K562 (cell line): Measurements from ENCODE around the gene OPA3.

Source experiments
- FOXP1 ChIP-seq: sonication (generic); formaldehyde crosslinking; IDR thresholded peaks from 2 replicates; pipeline ENCODE4 v1.8.0; 2022; ENCODE audit warnings: mild to moderate bottlenecking, missing genetic modification reagents
- ZNF740 ChIP-seq, 3 experiments: fragments of 200-800 bp in 1 of 3; sonication (Bioruptor generic) in 1 of 3; sonication (generic) in 1 of 3; formaldehyde crosslinking in 1 of 3; IDR thresholded peaks; 2 replicates each; pipeline versions ENCODE4 v1.6.1 to v1.8.0; 2016 to 2022; ENCODE audit warnings: mild to moderate bottlenecking in 2 of 3, missing compliant biosample characterization in 2 of 3, missing genetic modification characterization in 2 of 3, missing genetic modification reagents in 1 of 3
- TF ChIP-seq, protein P1 (sequence below): fragments of 450-650 bp; IDR thresholded peaks from 2 replicates; pipeline ENCODE4 v1.6.1; 2017; ENCODE audit warnings: antibody characterized with exemption, mild to moderate bottlenecking

DNA sequence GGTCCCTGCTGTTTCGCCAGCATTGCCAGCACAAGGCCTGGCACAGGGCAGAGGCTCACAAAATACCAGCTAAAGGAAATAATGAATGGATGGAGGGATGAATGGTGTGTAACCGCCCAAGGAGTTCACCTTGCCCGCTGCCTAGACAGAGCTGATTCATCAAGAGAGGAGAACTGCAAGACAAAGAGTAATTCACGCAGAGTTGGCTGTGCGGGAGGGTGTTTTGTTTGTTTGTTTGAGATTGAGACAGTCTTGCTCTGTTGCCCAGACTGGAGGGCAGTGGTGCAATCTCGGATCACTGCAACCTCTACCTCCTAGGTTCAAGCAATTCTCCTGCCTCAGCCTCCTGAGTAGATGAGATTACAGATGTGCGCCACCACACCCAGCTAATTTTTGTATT is 3.0 kb downstream of the OPA3 start:
- no peak for TF ChIP-seq FOXP1 (CRISPR knock-in tag)
- TF ChIP-seq, protein P1, sequence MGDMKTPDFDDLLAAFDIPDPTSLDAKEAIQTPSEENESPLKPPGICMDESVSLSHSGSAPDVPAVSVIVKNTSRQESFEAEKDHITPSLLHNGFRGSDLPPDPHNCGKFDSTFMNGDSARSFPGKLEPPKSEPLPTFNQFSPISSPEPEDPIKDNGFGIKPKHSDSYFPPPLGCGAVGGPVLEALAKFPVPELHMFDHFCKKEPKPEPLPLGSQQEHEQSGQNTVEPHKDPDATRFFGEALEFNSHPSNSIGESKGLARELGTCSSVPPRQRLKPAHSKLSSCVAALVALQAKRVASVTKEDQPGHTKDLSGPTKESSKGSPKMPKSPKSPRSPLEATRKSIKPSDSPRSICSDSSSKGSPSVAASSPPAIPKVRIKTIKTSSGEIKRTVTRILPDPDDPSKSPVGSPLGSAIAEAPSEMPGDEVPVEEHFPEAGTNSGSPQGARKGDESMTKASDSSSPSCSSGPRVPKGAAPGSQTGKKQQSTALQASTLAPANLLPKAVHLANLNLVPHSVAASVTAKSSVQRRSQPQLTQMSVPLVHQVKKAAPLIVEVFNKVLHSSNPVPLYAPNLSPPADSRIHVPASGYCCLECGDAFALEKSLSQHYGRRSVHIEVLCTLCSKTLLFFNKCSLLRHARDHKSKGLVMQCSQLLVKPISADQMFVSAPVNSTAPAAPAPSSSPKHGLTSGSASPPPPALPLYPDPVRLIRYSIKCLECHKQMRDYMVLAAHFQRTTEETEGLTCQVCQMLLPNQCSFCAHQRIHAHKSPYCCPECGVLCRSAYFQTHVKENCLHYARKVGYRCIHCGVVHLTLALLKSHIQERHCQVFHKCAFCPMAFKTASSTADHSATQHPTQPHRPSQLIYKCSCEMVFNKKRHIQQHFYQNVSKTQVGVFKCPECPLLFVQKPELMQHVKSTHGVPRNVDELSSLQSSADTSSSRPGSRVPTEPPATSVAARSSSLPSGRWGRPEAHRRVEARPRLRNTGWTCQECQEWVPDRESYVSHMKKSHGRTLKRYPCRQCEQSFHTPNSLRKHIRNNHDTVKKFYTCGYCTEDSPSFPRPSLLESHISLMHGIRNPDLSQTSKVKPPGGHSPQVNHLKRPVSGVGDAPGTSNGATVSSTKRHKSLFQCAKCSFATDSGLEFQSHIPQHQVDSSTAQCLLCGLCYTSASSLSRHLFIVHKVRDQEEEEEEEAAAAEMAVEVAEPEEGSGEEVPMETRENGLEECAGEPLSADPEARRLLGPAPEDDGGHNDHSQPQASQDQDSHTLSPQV, result no peak
- no peak for TF ChIP-seq ZNF740 (CRISPR knock-in tag; IDR thresholded peaks at IDR 0.05)
- no peak for TF ChIP-seq ZNF740 (tag; IDR thresholded peaks at IDR 0.05)
